Tibial artery (tissue), 4 donors: ENCODE results near the gene EYS.

Source experiments
- DNase-seq, 2 donors: peaks; one replicate each; pipeline ENCODE4 v3.0.0-alpha.2; 2019
- H3K27ac ChIP-seq, 2 donors: fragments of 200-600 bp; sonication (generic) in 1 of 2; 1 replicate in 1 of 2; 2 replicates in 1 of 2; pipeline ENCODE4 v1.5.1; 2018 to 2019; ENCODE audit warnings: mild to moderate bottlenecking in 1 of 2
- H3K27me3 ChIP-seq, 2 donors: fragments of 200-600 bp; sonication (generic) in 1 of 2; one replicate each; pipeline versions ENCODE4 v1.5.1 to v1.6.0; 2016 to 2019
- H3K36me3 ChIP-seq, 3 donors: fragments of 200-600 bp; sonication (generic) in 2 of 3; one replicate each; pipeline ENCODE4 v1.5.1; 2016 to 2019; ENCODE audit warnings: mild to moderate bottlenecking in 2 of 3
- H3K4me1 ChIP-seq, 4 donors: fragments of 200-600 bp; sonication (generic) in 2 of 4; 1 replicate in 3 of 4; 2 replicates in 1 of 4; pipeline ENCODE4 v1.5.1; 2016 to 2019
- H3K4me3 ChIP-seq, 2 donors: fragments of 200-600 bp; sonication (generic) in 1 of 2; 1 replicate in 1 of 2; 2 replicates in 1 of 2; pipeline ENCODE4 v1.5.1; 2018 to 2019; ENCODE audit warnings: mild to moderate bottlenecking in 2 of 2
- H3K9me3 ChIP-seq, 3 donors: fragments of 200-600 bp; sonication (generic) in 1 of 3; one replicate each; pipeline ENCODE4 v1.5.1; 2016 to 2019
- intact Hi-C: fragments of 100-400 bp; cut with DNase I; formaldehyde crosslinking; loops from one replicate; pipeline ENCODE4 v1.15.0; 2023; ENCODE audit warnings: low total_unique reads
- TF ChIP-seq, protein P1 (sequence below), 2 experiments: fragments of 200-600 bp in 1 of 2; fragments of 450-650 bp in 1 of 2; IDR thresholded peaks; one replicate each; pipeline ENCODE4 v1.5.1; 2017 to 2019; ENCODE audit warnings: antibody characterized with exemption in 2 of 2, mild to moderate bottlenecking in 1 of 2, moderate library complexity in 1 of 2

EYS gene

DNA sequence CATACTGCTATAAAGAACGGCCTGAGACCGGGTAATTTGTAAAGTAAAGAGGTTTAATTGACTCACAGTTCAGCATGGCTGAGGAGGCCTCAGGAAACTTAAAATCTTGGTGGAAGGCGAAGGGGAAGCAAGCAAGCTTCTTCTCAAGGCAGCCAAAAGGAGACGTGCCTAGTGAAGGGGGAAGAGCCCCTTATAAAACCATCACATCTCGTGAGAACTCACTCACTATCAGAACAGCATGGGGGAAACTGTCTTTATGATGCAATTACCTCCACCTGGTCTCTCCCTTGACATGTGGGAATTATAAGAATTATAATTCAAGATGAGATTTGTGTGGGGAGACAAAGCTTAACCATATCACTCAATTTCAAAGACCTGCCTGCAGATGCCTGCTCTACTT is 447.0 kb downstream of the EYS start:
- TF ChIP-seq, protein P1, sequence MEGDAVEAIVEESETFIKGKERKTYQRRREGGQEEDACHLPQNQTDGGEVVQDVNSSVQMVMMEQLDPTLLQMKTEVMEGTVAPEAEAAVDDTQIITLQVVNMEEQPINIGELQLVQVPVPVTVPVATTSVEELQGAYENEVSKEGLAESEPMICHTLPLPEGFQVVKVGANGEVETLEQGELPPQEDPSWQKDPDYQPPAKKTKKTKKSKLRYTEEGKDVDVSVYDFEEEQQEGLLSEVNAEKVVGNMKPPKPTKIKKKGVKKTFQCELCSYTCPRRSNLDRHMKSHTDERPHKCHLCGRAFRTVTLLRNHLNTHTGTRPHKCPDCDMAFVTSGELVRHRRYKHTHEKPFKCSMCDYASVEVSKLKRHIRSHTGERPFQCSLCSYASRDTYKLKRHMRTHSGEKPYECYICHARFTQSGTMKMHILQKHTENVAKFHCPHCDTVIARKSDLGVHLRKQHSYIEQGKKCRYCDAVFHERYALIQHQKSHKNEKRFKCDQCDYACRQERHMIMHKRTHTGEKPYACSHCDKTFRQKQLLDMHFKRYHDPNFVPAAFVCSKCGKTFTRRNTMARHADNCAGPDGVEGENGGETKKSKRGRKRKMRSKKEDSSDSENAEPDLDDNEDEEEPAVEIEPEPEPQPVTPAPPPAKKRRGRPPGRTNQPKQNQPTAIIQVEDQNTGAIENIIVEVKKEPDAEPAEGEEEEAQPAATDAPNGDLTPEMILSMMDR (IDR thresholded peaks at IDR 0.05), result no peak

DNA sequence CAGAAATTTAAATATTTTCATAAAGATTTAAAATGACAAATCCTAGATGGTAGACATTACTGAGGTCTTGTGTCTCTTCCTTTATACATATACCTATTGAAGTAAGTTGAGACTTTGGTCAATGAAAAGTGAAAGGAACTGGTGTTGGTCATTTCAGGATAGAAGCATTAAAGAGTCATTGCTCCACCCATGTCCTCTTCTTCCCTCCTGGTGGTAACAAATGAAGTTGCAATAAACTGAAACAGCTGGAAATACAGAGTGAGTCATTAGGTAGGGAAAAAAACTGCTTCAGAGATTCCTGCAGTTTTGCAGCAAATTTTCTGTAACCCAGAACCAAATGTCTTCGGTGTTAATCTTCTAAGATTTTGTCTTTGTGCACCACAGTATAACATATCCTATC is 448.0 kb downstream of the EYS start:
- intact Hi-C loops, result no loop called here
- no peak for DNase-seq
- Histone ChIP-seq H3K4me1 (no peaks in the 10 kb centered on the region), H3K27ac (no peak overlapping the region), H3K9me3 (no peaks in the 10 kb centered on the region), H3K27me3 (no peaks in the 10 kb centered on the region), H3K36me3 (no peaks in the 10 kb centered on the region), H3K4me3 (no peak overlapping the region)
- TF ChIP-seq, protein P1 (IDR thresholded peaks at IDR 0.05), result no peak

More for the DNA sequence above, 447.0 kb downstream of the EYS start:
- no peaks in the 10 kb centered on the region for H3K9me3 ChIP-seq
- H3K4me1 ChIP-seq, result no peaks in the 10 kb centered on the region
- intact Hi-C loops, result no loop called here
- no peaks in the 10 kb centered on the region for H3K27me3 ChIP-seq
- no peak overlapping the region for H3K4me3 ChIP-seq
- H3K27ac ChIP-seq, result no peak overlapping the region
- DNase-seq, result no peak
- H3K36me3 ChIP-seq, result no peaks in the 10 kb centered on the region

DNA sequence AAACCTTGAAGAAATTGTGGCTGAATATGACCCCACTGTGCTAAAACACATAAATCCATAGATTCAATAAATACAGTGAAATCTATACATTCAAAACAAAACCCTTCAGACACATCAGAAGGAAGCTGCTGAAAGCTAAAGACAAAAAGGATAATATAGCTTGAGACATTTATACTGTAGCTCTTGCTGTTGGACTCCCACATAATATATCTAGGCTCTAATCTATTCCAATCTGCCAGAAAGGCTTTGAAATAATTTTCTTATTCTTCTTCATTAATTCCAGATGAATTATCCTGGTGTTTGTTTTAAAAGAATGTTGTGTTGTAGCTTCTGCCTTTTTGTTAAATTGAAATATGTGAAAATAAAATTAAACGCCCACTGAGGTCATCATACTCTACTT is 454.0 kb downstream of the EYS start:
- no peaks in the 10 kb centered on the region for H3K27me3 ChIP-seq
- no peak overlapping the region for H3K27ac ChIP-seq
- intact Hi-C loops, result no loop called here
- TF ChIP-seq, protein P1 (IDR thresholded peaks at IDR 0.05), result no peak
- no peaks in the 10 kb centered on the region for H3K36me3 ChIP-seq
- no peak for DNase-seq
- no peaks in the 10 kb centered on the region for H3K9me3 ChIP-seq
- no peak overlapping the region for H3K4me3 ChIP-seq
- no peaks in the 10 kb centered on the region for H3K4me1 ChIP-seq

DNA sequence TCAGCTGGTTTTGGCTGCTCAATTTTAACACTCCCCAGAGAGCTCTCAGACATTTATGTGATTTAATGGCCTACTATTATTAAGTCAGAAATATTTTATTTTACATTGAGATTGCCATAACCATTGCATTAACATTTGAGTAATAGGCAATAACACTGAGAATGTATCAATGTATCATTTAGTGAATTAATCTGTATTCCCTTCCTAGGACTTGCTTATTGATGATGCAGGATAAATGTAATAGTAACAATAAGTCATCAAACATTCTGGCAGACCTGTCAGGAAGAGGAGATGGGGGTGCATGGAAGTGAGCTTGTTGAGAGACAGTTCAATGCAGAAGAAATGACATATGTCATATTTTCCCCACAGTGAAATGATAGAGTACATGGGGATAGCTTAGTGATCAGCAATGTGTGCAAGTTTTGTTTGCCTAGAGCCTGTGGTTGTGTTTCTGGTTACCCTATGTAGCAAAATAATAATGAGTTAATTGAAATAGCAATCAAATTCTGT is 458.9 kb downstream of the EYS start:
- Histone ChIP-seq H3K4me1 (no peaks in the 10 kb centered on the region), H3K4me3 (no peak overlapping the region), H3K9me3 (no peaks in the 10 kb centered on the region), H3K27ac (no peak overlapping the region), H3K27me3 (no peaks in the 10 kb centered on the region), H3K36me3 (no peaks in the 10 kb centered on the region)
- intact Hi-C loops, result no loop called here
- TF ChIP-seq, protein P1 (IDR thresholded peaks at IDR 0.05), result no peak
- no peak for DNase-seq

DNA sequence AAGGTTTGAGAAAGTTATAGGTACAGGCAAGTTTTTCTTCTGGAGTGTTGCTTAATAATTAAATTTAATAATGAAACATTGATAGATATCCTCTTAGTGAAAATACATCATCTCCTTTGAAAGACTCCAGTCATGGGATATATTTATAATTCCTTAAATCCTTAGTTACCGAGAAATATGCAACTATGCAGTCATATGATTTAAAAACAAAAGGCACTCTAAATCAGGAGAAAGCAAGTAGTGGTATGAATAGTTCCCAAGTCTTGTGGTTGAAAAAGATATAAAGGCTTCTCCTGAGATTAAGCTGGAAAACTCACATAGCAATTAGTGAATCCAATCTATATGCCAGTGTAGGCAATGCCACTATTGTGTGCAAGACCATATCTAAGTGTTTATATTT is 475.4 kb downstream of the EYS start:
- Histone ChIP-seq H3K9me3 (no peaks in the 10 kb centered on the region), H3K4me1 (no peaks in the 10 kb centered on the region), H3K27me3 (no peaks in the 10 kb centered on the region), H3K4me3 (no peak overlapping the region), H3K27ac (no peak overlapping the region), H3K36me3 (no peaks in the 10 kb centered on the region)
- DNase-seq, result no peak
- TF ChIP-seq, protein P1 (IDR thresholded peaks at IDR 0.05), result no peak
- intact Hi-C loops, result no loop called here

DNA sequence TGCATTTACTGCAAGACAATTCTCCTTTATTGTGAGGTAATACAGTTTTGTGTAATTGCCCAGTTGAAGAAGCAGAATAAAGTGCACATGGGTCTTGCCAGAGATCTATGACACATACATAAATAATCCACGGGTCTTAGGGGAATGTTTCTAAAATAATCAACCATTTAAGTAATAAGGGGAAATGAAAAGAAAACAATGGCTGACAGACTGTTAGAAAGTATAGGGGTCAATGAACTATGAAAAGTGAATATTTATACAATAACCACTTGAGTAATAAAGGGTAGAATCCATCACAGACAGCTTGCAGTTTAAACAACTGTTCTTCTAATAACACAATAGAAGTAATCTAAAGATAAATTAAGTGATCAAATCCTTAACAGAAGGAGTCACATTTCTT is 477.2 kb downstream of the EYS start:
- Histone ChIP-seq H3K36me3 (no peaks in the 10 kb centered on the region), H3K9me3 (no peaks in the 10 kb centered on the region), H3K4me1 (no peaks in the 10 kb centered on the region), H3K27ac (no peak overlapping the region), H3K4me3 (no peak overlapping the region), H3K27me3 (no peaks in the 10 kb centered on the region)
- intact Hi-C loops, result no loop called here
- TF ChIP-seq, protein P1 (IDR thresholded peaks at IDR 0.05), result no peak
- DNase-seq, result no peak
